ENCODE results near the gene FAM43B.

GRCh38 chr1:20596106-20596505 lies 43.7 kb downstream of the FAM43B start:
- TF ChIP-seq CTCF (IDR thresholded peaks at IDR 0.05), result no peak
- no peak for TF ChIP-seq POLR2A (IDR thresholded peaks at IDR 0.05)
